Stimulated activated CD8-positive, alpha-beta memory T cell treated with anti-CD3 and anti-CD28 coated beads, Interleukin-7, amount 100 ng/mL, for 1 hour (primary cell): ENCODE data around the gene PRR16.

Source experiments
- DNase-seq, 2 donors: peaks; one replicate each; pipeline ENCODE4 v3.0.0-alpha.2; 2020; ENCODE audit warnings: low read depth in 2 of 2

The PRR16 gene

GRCh38 chr5:120463006-120463680 lies 957 bp upstream of the PRR16 start:
- no peak for DNase-seq

- DNase-seq: no peak
Observed at GRCh38 chr5:120464627-120465435, 731 bp downstream of the PRR16 start.

GRCh38 chr5:120465436-120465961 lies 1.4 kb downstream of the PRR16 start:
- no peak for DNase-seq

- no peak for DNase-seq
Observed at GRCh38 chr5:120466341-120467006, 2.4 kb downstream of the PRR16 start.

GRCh38 chr5:120471971-120472370 lies 7.9 kb downstream of the PRR16 start:
- no peak for DNase-seq

GRCh38 chr5:120472911-120473310 lies 8.8 kb downstream of the PRR16 start:
- DNase-seq: no peak

- no peak for DNase-seq
Observed at GRCh38 chr5:120473332-120473731, 9.2 kb downstream of the PRR16 start.

- DNase-seq: no peak
Observed at GRCh38 chr5:120476063-120476462, 12.0 kb downstream of the PRR16 start.

- no peak for DNase-seq
Observed at GRCh38 chr5:120479066-120479465, 15.0 kb downstream of the PRR16 start.

- DNase-seq: no peak
Observed at GRCh38 chr5:120499876-120500563, 35.9 kb downstream of the PRR16 start.

- no peak for DNase-seq
Observed at GRCh38 chr5:120502531-120502930, 38.4 kb downstream of the PRR16 start.

- no peak for DNase-seq
Observed at GRCh38 chr5:120503341-120503740, 39.2 kb downstream of the PRR16 start.

GRCh38 chr5:120504057-120504456 lies 40.0 kb downstream of the PRR16 start:
- no peak for DNase-seq

GRCh38 chr5:120507197-120507596 lies 43.1 kb downstream of the PRR16 start:
- no peak for DNase-seq

- DNase-seq: no peak
Observed at GRCh38 chr5:120507800-120508463, 43.8 kb downstream of the PRR16 start.

GRCh38 chr5:120509053-120509452 lies 45.0 kb downstream of the PRR16 start:
- no peak for DNase-seq

GRCh38 chr5:120510098-120510637 lies 46.1 kb downstream of the PRR16 start:
- DNase-seq: no peak

- DNase-seq: no peak
Observed at GRCh38 chr5:120510994-120511686, 47.0 kb downstream of the PRR16 start.

GRCh38 chr5:120512068-120512467 lies 48.0 kb downstream of the PRR16 start:
- DNase-seq: no peak
